ENCODE measurements around the gene GABARAPL1.
"Not testable (repeated sequence)": the region's sequence is repeated elsewhere in the genome, so short reads cannot be mapped to it uniquely, and the experiment has no call there.

The GABARAPL1 gene

DNA sequence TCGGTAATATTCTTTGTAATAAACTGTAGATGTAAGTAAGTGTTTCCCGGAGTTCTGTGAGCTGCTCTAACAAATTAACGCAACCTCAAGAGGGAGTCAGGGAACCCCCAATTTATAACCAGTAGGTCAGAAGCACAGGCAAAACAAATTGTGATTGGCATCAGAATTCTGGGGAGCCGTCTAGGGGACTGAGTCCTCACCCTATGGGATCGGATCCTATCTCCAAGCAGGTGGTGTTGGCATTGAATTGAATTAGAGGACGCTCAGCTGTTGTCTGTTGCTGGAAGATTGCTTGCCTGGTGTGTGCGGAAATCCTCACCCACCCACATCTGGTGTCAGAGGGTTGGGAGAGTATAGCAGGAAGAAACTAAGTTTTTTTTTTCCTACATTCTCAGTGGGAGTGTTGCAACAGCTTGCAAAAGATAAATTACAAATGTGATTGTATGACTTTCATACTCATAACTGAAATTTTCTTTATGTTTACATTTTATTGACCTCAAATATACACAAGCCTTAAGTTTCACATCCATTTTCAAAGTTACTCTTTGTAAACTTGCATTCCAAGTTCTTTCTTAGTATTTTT lies 28.3 kb upstream of the GABARAPL1 start:
- Histone ChIP-seq H3K27ac (no peak overlapping the region), H2AFZ (ENCODE audit: low read depth) (no peak overlapping the region)

DNA sequence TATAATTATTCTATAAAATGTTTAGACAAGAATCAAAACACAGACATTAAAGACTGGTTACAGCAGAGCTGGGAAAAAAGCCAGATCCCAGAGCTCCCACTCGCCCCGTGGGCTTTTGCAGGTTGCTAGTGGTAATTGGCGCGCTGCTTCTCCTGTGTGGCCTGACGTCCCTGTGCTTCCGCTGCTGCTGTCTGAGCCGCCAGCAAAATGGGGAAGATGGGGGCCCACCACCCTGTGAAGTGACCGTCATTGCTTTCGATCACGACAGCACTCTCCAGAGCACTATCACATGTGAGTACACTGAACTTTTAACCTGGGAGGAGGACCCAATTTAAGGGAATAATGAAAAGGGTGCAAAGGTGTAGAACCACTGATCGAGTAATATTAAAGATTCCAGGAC lies 26.4 kb upstream of the GABARAPL1 start:
- Histone ChIP-seq H4K20me1 (ENCODE audit: insufficient read depth) (no peaks in the 10 kb centered on the region), H3K4me1 (ENCODE audit: low read depth, poor library complexity, severe bottlenecking) (no peaks in the 10 kb centered on the region), H3K4me2 (no peak overlapping the region), H3K79me2 (ENCODE audit: insufficient read depth, low read depth) (no peaks in the 10 kb centered on the region), H3K27me3 (ENCODE audit: insufficient read depth, low read depth) (no peaks in the 10 kb centered on the region), H2AFZ (ENCODE audit: low read depth) (no peak overlapping the region), H3K27ac (no peak overlapping the region), H3K4me3 (IDR thresholded peaks at IDR 0.05; ENCODE audit: insufficient read depth, low read depth, low read length) (no peak overlapping the region), H3K36me3 (ENCODE audit: insufficient read depth) (no peaks in the 10 kb centered on the region), H3K9ac (no peak overlapping the region)
- TF ChIP-seq, protein P1, sequence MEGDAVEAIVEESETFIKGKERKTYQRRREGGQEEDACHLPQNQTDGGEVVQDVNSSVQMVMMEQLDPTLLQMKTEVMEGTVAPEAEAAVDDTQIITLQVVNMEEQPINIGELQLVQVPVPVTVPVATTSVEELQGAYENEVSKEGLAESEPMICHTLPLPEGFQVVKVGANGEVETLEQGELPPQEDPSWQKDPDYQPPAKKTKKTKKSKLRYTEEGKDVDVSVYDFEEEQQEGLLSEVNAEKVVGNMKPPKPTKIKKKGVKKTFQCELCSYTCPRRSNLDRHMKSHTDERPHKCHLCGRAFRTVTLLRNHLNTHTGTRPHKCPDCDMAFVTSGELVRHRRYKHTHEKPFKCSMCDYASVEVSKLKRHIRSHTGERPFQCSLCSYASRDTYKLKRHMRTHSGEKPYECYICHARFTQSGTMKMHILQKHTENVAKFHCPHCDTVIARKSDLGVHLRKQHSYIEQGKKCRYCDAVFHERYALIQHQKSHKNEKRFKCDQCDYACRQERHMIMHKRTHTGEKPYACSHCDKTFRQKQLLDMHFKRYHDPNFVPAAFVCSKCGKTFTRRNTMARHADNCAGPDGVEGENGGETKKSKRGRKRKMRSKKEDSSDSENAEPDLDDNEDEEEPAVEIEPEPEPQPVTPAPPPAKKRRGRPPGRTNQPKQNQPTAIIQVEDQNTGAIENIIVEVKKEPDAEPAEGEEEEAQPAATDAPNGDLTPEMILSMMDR (conservative IDR thresholded peaks at IDR 0.05; ENCODE audit: low read depth, low read length), result no peak

More for the DNA sequence above, 28.3 kb upstream of the GABARAPL1 start:
- no peaks in the 10 kb centered on the region for H3K79me2 ChIP-seq (ENCODE audit: insufficient read depth, low read depth)
- no peaks in the 10 kb centered on the region for H3K36me3 ChIP-seq (ENCODE audit: insufficient read depth)
- H3K27me3 ChIP-seq (ENCODE audit: insufficient read depth, low read depth), result no peaks in the 10 kb centered on the region
- H3K9ac ChIP-seq, result no peak overlapping the region
- H4K20me1 ChIP-seq (ENCODE audit: insufficient read depth), result no peaks in the 10 kb centered on the region
- no peak overlapping the region for H3K4me3 ChIP-seq (IDR thresholded peaks at IDR 0.05; ENCODE audit: insufficient read depth, low read depth, low read length)
- TF ChIP-seq, protein P1 (conservative IDR thresholded peaks at IDR 0.05; ENCODE audit: low read depth, low read length), result no peak
- no peak overlapping the region for H3K4me2 ChIP-seq
- H3K4me1 ChIP-seq (ENCODE audit: low read depth, poor library complexity, severe bottlenecking), result no peaks in the 10 kb centered on the region

DNA sequence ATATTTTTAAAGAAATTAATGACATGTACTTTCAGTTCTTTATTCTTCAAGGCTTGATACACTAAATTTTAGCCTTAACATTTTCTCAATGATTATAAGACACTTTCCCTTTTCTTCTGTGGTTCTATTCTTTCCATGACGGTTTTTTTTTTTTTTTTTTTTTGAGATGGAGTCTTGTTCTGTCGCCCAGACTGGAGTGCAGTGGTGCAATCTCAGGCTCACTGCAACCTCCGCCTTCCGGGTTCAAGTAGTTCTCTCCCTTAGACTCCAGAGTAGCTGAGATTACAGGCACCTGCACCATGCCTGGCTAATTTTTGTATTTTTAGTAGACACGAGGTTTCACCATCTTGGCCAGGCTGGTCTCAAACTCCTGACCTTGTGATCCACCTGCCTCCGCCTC lies 25.7 kb upstream of the GABARAPL1 start:
- H2AFZ ChIP-seq (ENCODE audit: low read depth); H3K4me3 ChIP-seq (IDR thresholded peaks at IDR 0.05; ENCODE audit: insufficient read depth, low read depth, low read length); H3K4me1 ChIP-seq (ENCODE audit: low read depth, poor library complexity, severe bottlenecking): not testable (repeated sequence)

DNA sequence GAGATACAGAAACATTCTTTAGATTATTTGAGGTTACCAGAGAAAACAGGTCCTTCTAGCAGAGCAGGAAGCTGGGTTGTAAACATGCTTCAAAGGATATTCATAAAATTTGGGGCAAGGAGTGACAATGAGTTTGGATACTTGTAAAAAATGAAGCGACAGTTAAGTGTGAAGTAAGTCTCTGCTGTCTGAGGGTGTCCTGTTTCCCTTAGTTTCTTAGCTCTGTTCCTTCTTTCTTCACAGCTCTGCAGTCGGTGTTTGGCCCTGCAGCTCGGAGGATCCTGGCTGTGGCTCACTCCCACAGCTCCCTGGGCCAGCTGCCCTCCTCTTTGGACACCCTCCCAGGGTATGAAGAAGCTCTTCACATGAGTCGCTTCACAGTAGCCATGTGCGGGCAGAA lies 23.0 kb upstream of the GABARAPL1 start:
- TF ChIP-seq, protein P1 (conservative IDR thresholded peaks at IDR 0.05; ENCODE audit: low read depth, low read length), result no peak
- no peak overlapping the region for H3K27ac ChIP-seq
- H3K36me3 ChIP-seq (ENCODE audit: insufficient read depth), result no peaks in the 10 kb centered on the region
- H4K20me1 ChIP-seq (ENCODE audit: insufficient read depth), result no peaks in the 10 kb centered on the region
- no peaks in the 10 kb centered on the region for H3K79me2 ChIP-seq (ENCODE audit: insufficient read depth, low read depth)
- no peak overlapping the region for H3K4me2 ChIP-seq
- H3K9ac ChIP-seq, result no peak overlapping the region
- H3K4me3 ChIP-seq (IDR thresholded peaks at IDR 0.05; ENCODE audit: insufficient read depth, low read depth, low read length), result no peak overlapping the region
- no peaks in the 10 kb centered on the region for H3K4me1 ChIP-seq (ENCODE audit: low read depth, poor library complexity, severe bottlenecking)
- no peaks in the 10 kb centered on the region for H3K27me3 ChIP-seq (ENCODE audit: insufficient read depth, low read depth)
- H2AFZ ChIP-seq (ENCODE audit: low read depth), result no peak overlapping the region

More for the DNA sequence above, 25.7 kb upstream of the GABARAPL1 start:
- not testable (repeated sequence) for H3K27ac ChIP-seq; H3K36me3 ChIP-seq (ENCODE audit: insufficient read depth); H3K9ac ChIP-seq; H3K27me3 ChIP-seq (ENCODE audit: insufficient read depth, low read depth); H3K79me2 ChIP-seq (ENCODE audit: insufficient read depth, low read depth); H3K4me2 ChIP-seq; H4K20me1 ChIP-seq (ENCODE audit: insufficient read depth)

DNA sequence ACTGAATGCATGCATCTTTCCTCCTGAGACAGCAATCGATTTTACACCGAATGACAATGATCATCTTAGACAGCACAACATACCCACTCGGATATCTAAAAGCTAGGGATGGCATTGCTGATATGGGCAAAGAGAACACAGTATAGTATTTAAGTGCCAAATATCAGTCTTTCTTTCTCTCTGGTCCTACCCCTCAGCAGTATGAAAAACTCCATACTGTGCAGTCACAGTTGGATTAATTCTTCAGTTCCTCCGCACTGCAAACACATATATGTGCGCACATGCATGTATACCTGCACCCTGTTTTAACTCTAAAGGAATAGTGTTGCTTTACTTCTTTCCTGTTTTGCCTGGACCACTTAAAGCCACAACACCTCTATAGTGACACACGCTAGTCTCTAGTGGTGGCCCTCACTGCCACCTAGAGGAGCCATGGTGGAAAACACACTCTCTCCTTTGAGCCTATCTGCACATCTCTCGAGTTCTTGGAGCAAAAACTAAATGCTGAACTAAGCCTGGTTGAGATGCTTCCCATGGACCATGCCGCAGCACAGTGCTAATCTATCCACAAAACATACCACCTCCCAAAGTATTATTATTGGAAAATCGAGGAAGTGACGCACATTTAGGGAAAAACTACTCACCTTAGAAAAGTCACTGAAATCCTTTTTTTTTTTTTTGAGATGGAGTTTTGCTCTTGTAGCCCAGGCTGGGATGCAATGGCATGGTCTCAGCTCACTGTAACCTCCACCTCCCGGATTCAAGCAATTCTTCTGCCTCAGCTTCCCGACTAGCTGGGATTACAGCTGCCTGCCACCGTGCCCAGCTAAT lies 21.9 kb upstream of the GABARAPL1 start:
- H3K27ac ChIP-seq, result no peak overlapping the region
- H3K36me3 ChIP-seq (ENCODE audit: insufficient read depth), result no peaks in the 10 kb centered on the region
- H4K20me1 ChIP-seq (ENCODE audit: insufficient read depth), result no peaks in the 10 kb centered on the region
- H3K27me3 ChIP-seq (ENCODE audit: insufficient read depth, low read depth), result no peaks in the 10 kb centered on the region
- no peaks in the 10 kb centered on the region for H3K79me2 ChIP-seq (ENCODE audit: insufficient read depth, low read depth)
- TF ChIP-seq, protein P1 (conservative IDR thresholded peaks at IDR 0.05; ENCODE audit: low read depth, low read length), result peak; percentile 69
- H2AFZ ChIP-seq (ENCODE audit: low read depth), result peak overlapping the region; percentile 18; the same call in 1 of the 2 replicates
- H3K4me1 ChIP-seq (ENCODE audit: low read depth, poor library complexity, severe bottlenecking), result no peaks in the 10 kb centered on the region
- H3K4me3 ChIP-seq (IDR thresholded peaks at IDR 0.05; ENCODE audit: insufficient read depth, low read depth, low read length), result no peak overlapping the region
- H3K9ac ChIP-seq, result no peak overlapping the region
- 0 out of 2 replicates have a peak overlapping the region, but pooled peaks have one; percentile 17 for H3K4me2 ChIP-seq

Data from KMS-11 (cell line).